Activated T-cell treated with anti-CD3 and anti-CD28 coated beads, Interleukin-2, amount 50 U/mL, for 72 hours (primary cell): Measurements from ENCODE around the gene DRC7. TPM values are rescaled to one million over a fixed set of nuclear protein-coding genes. Genes with fewer than 3 reads are reported as not detected.

Experiments
- ATAC-seq, 2 donors: fragments of 150-1000 bp; cut with Tn5 transposase; replicated peaks in 1 of 2; 2 replicates each; pipeline ENCODE4 v1.10.0; 2021; ENCODE audit warnings: moderate library complexity in 2 of 2, mild to moderate bottlenecking in 1 of 2
- DNase-seq, 2 donors: peaks; one replicate each; pipeline ENCODE4 v3.0.0; 2021 to 2022; ENCODE audit warnings: mixed read lengths in 1 of 2
- H3K27ac Mint-ChIP-seq: one replicate; pipeline ENCODE4 v1.8.0; 2022; ENCODE audit warnings: mild to moderate bottlenecking, moderate library complexity, mixed read lengths
- H3K27me3 Mint-ChIP-seq: one replicate; pipeline ENCODE4 v1.8.0; 2022; ENCODE audit warnings: low read depth, mixed read lengths
- H3K36me3 Mint-ChIP-seq, 2 donors: one replicate each; pipeline ENCODE4 v1.8.0; 2022; ENCODE audit warnings: mixed read lengths in 2 of 2, mild to moderate bottlenecking in 1 of 2; ENCODE audit not compliant: insufficient read depth in 2 of 2
- H3K4me1 Mint-ChIP-seq: one replicate; pipeline ENCODE4 v1.8.0; 2022; ENCODE audit warnings: low read depth, mixed read lengths
- H3K4me3 Mint-ChIP-seq, 2 donors: one replicate each; pipeline ENCODE4 v1.8.0; 2022; ENCODE audit warnings: mild to moderate bottlenecking in 2 of 2, mixed read lengths in 2 of 2, moderate library complexity in 2 of 2
- H3K9me3 Mint-ChIP-seq, 2 donors: one replicate each; pipeline ENCODE4 v1.8.0; 2022; ENCODE audit warnings: mixed read lengths in 2 of 2
- total RNA-seq, 2 donors: library from RNA; stranded (reverse); gene quantifications; one replicate each; pipeline ENCODE4 v1.2.3, GENCODE V29; 2022

DRC7 gene
- total RNA-seq, 2 donors from 2014 or later: 0.19 TPM; not detected in 1

DNA sequence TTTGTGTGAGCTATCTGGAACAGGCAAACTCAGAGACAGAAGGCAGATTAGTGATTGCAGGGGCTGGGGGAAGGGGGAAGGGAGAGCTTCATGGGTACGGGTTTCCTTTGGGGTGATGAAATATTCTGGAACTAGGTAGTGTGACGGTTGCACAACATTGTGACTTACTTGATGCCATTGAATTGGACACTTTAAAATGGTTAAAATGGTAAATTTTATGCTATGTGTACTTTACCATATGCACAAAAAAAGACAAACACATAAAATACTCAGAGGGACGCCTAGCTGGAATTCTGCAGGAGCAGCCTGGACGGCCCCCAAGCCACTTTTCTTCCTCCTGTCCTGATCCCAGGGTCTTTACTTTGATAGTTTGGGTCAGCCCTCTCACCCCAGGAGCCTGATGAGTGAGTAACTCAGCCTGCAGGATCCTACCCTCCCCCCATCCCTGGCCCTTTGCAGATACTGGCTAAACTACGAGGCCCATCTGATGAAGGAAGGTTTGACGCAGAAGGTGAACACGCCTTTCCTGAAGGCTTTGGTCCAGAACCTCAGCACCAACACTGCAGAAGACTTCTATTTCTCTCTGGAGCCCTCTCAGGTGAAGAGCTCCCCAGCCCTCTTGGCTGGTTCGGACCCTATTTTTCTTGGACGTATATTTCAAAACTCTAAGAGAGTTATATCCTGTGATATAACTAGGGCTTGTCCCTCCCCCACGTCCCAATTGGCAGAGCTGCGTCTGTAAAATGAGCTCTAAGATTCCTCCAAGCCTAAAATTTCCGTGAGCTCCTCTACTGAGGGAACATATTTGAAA, 18.7 kb upstream of the DRC7 start:
- Mint-ChIP-seq H3K9me3 (no peaks in the 10 kb centered on the region), H3K4me1 (no peaks in the 10 kb centered on the region), H3K36me3 (no peaks in the 10 kb centered on the region), H3K27me3 (peaks cover 6% of the 10 kb centered on the region), H3K27ac (no peak overlapping the region), H3K4me3 (no peak overlapping the region)
- ATAC-seq (no peak), DNase-seq (no peak)

DNA sequence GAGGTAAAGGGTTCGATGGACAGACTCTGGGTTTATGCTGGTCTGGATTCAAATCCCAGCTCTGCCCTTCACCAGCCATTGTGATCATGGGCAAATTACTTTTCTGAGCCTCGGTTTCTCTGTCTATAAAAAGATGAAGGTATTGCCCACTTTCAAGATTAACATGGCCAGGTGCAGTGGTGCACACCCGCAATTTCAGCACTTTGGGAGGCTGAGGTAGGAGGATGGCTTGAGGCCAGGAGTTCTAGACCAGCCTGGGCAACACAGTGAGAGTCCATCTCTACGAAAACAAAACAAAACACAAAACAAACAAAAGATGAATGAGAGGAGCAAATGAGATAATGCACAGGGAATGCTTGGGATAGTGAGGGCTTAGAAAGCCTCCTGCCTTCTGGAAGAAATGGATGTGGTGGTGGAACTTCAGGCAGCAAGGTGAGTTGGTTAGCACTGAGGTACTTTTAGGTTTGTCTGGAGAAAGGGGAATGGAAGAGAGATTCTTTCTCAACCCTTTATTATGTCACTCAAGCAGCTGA, 18.0 kb upstream of the DRC7 start:
- no peaks in the 10 kb centered on the region for H3K4me1 Mint-ChIP-seq

DNA sequence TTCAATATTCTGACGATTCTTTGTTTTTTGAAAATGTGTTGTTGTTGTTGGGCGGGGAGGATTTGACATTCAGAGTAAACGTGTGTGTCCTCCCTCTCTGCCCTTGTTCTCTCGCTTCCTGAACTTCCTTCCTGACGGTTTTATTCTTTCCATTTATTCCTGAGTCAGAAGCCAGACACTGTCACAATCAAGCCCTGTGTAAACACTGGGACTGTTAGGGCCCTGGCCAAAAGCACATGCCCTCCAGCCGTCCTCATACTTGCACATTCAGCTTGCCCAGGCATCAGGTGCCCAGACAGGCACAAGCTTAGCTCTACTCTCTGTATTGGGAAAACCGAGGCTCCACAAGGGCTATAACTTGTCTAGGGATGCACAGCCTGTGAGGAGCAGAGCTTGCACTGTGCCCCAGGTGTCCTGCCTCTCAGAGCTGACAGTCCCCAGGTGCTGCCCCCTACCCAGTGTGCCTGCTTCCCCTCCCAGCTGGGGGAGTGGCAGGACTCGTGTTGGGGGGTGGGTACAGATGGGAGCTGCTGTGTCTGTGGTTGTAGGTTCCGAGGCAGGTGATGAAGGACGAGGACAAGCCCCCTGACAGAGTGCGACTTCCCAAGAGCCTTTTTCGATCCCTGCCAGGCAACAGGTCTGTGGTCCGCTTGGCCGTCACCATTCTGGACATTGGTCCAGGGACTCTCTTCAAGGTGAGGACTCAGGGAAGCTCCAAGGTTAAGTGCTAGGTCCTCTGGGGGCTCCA, 16.8 kb upstream of the DRC7 start:
- H3K27ac Mint-ChIP-seq: no peak overlapping the region
- no peaks in the 10 kb centered on the region for H3K4me1 Mint-ChIP-seq
- no peak overlapping the region for H3K4me3 Mint-ChIP-seq
- H3K9me3 Mint-ChIP-seq: no peaks in the 10 kb centered on the region
- H3K27me3 Mint-ChIP-seq: peaks cover 6% of the 10 kb centered on the region
- ATAC-seq: no peak
- no peaks in the 10 kb centered on the region for H3K36me3 Mint-ChIP-seq
- no peak for DNase-seq

More for the DNA sequence above, 18.0 kb upstream of the DRC7 start:
- no peak for ATAC-seq
- H3K27ac Mint-ChIP-seq: no peak overlapping the region
- DNase-seq: no peak
- H3K36me3 Mint-ChIP-seq: no peaks in the 10 kb centered on the region
- H3K27me3 Mint-ChIP-seq: peaks cover 6% of the 10 kb centered on the region
- H3K4me3 Mint-ChIP-seq: no peak overlapping the region
- H3K9me3 Mint-ChIP-seq: no peaks in the 10 kb centered on the region

DNA sequence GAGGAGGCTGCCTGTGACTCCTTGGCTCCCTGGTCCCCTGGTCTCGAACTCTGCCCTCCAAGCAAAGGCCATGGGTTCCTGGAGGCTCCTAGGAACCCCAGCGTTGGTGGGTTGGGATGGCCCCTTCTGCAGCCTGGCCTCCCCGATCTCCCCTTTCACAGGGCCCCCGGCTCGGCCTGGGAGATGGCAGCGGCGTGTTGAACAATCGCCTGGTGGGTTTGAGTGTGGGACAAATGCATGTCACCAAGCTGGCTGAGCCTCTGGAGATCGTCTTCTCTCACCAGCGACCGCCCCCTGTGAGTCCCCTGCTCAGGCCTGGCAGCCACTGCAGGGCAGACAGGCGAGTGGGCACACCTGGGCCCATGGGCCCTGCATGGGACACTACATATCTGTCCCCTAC, 15.6 kb upstream of the DRC7 start:
- no peak for DNase-seq
- no peak overlapping the region for H3K27ac Mint-ChIP-seq
- H3K9me3 Mint-ChIP-seq: no peaks in the 10 kb centered on the region
- no peaks in the 10 kb centered on the region for H3K36me3 Mint-ChIP-seq
- H3K27me3 Mint-ChIP-seq: peaks cover under 1% of the 10 kb centered on the region
- no peak for ATAC-seq
- H3K4me1 Mint-ChIP-seq: no peaks in the 10 kb centered on the region
- H3K4me3 Mint-ChIP-seq: no peak overlapping the region

DNA sequence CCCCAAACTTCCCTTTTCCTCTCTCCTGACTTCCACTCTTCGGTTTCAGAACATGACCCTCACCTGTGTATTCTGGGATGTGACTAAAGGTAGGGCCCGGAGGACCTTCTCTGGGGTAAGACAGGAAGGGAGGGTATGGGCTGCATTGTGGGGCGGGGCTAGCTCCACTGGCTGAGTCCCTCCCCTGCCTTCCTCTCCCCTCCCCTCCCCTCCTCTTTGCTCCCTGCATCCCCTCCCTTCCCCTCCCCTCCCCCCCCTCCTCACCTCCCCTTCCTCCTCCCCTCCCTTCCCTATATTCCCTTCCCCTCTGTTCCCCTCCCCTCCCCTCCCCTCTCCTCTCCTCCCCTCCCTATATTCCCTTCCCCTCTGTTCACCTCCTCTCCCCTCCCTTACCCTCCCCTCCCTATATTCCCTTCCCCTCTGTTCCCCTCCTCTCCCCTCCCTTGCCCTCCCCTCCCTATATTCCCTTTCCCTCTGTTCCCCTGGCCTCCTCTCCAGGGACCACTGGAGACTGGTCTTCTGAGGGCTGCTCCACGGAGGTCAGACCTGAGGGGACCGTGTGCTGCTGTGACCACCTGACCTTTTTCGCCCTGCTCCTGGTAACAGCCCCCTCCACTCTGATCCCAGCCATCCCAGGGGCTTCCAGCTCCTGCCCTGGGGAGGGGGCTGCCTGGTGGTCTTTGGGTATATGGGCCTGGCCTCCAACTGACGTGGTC, 14.7 kb upstream of the DRC7 start:
- DNase-seq (no peak), ATAC-seq (no peak)
- H3K9me3 Mint-ChIP-seq: no peaks in the 10 kb centered on the region
- H3K27me3 Mint-ChIP-seq: no peaks in the 10 kb centered on the region
- no peaks in the 10 kb centered on the region for H3K4me1 Mint-ChIP-seq
- H3K36me3 Mint-ChIP-seq: no peaks in the 10 kb centered on the region
- H3K27ac Mint-ChIP-seq: no peak overlapping the region
- no peak overlapping the region for H3K4me3 Mint-ChIP-seq

DNA sequence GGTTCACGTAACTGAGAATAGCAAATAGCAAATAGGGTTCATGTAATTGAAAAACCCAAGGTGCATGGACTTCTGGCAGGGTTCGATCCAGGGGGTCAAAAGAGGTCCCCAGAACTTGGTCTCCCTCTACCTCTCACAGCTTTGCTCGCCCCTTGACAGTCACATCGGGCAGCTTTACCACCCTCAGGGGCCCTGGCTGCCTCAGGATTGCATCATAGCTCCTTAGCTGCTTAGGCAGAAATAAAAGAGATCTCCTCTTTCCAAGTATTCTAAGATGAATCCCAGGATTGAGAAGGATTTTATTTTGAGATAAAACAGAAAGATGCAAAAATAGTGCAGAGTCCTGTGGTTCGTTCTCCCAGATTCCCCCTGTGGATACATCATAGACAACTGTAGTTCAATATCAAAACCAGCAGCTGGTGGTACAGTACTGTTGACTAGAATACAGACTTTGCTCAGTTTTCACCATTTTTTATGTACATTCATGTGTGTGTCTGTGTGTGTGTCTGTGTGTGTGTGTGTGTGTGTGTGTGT, 13.7 kb upstream of the DRC7 start:
- no peak for ATAC-seq
- H3K4me3 Mint-ChIP-seq: no peak overlapping the region
- H3K4me1 Mint-ChIP-seq: no peaks in the 10 kb centered on the region
- no peak overlapping the region for H3K27ac Mint-ChIP-seq
- no peaks in the 10 kb centered on the region for H3K9me3 Mint-ChIP-seq
- no peak for DNase-seq
- no peaks in the 10 kb centered on the region for H3K27me3 Mint-ChIP-seq
- H3K36me3 Mint-ChIP-seq: no peaks in the 10 kb centered on the region

DNA sequence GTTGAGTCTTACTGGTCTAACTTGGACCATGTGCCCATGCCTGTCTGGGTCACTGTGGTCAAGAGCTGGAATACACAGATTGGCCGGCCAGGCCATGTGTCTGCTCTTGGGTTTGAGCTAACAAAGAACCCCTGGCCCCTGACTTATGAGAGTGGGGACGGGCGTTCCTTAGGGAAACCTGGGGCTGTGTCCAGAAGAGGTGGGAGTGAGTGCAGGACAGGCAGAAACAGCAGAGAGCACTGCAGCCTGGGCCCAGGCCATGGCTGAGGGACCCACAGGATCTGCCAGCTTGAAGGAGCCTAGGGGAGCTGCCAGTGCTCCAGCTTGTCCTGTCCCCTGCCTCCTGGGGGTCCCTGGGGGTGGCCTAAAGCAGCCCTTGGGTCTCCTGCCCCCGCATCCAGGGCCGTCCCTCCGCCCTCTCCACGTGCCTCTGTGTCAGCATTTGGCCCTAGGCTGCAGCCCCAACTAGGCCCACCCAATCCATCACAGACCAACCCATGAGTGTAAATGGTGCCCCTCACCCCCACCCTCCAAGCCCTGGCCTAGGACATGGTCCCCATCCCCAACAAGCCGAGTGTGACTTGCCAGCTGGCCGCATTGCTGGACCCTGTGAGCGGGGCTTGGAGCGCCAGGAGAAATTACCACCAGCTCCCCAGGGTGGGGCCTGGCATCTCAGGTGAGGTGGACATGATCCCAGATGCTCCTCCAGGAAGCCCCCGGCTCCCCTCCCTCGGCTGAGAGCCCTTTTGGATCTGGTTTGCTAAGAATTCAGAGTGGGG, 12.5 kb upstream of the DRC7 start:
- Mint-ChIP-seq H3K27ac (no peak overlapping the region), H3K9me3 (no peaks in the 10 kb centered on the region), H3K4me1 (no peaks in the 10 kb centered on the region), H3K27me3 (no peaks in the 10 kb centered on the region), H3K4me3 (no peak overlapping the region), H3K36me3 (no peaks in the 10 kb centered on the region)
- ATAC-seq (no peak), DNase-seq (no peak)

DNA sequence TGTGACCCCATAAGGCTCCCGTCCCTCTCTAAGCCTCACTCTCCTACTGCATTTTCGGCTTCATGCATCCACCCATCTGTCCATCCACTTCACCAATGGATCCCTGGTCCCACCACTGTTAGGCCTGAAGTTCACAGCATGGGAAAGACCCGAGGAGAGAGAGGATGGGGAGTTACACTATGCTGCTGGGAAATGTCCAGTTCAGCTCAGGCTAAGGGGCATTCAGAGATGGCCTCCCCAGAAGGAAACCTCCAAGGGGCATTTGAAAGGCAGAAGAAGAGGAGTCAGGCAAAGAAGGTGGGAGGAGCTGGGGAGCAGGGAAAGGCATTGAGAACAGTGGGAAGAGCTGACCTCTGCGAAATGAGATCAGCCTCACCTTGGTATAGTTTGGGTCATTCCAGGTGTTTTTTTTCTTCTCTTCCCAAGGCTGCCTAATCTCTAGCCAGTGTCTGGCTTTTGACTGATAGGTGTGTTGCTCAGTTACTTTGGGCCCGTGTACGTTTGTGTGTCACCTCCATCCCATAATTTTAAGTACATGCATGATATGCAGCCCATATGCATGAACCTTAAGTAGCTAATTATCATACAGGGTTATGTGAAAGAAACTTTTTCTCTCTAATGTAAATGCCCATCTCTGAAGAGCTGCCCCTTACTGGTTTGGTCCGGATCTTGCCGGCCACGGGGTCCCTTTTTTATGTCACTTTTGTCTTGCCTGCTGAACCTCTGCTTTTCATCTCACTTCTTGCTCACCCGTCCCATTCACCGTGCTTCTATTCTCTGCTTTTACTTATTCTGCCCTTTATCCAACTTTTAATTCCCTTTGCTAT, 11.6 kb upstream of the DRC7 start:
- H3K27ac Mint-ChIP-seq: no peak overlapping the region
- H3K4me3 Mint-ChIP-seq: no peak overlapping the region
- no peaks in the 10 kb centered on the region for H3K9me3 Mint-ChIP-seq
- no peaks in the 10 kb centered on the region for H3K4me1 Mint-ChIP-seq
- DNase-seq (no peak), ATAC-seq (no peak)
- H3K27me3 Mint-ChIP-seq: no peaks in the 10 kb centered on the region
- no peaks in the 10 kb centered on the region for H3K36me3 Mint-ChIP-seq

DNA sequence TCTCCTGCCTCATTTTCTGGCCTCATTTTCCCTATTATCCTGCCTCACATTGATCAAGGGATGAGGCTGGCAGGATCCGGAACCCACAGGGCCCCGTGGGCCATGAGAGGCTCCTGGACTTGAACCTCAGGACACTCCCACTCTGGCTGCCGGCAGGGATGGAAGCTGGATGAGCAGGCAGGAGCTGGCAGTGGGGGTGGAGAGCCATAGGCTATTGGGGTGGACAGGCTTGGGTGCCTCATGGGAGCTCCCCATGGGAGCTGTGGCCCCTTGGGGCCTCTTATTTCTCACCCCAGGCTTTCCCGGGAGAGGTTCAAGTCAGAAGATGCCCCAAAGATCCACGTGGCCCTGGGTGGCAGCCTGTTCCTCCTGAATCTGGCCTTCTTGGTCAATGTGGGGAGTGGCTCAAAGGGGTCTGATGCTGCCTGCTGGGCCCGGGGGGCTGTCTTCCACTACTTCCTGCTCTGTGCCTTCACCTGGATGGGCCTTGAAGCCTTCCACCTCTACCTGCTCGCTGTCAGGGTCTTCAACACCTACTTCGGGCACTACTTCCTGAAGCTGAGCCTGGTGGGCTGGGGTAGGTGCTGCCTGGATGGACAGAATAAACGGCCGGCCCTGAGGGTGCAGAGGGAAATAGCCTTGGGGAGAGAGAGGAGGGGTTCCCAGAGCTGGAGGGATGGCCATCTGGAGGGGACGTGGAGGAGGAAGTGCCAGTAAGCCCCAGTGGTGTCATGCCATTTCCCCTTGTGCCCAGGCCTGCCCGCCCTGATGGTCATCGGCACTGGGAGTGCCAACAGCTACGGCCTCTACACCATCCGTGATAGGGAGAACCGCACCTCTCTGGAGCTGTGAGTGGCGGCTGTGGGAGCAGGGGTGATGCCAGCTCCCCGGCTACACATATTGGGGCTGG, 10.7 kb upstream of the DRC7 start:
- Mint-ChIP-seq H3K4me1 (peaks cover under 1% of the 10 kb centered on the region), H3K27me3 (no peaks in the 10 kb centered on the region), H3K36me3 (no peaks in the 10 kb centered on the region), H3K27ac (no peak overlapping the region), H3K4me3 (no peak overlapping the region), H3K9me3 (no peaks in the 10 kb centered on the region)
- DNase-seq (no peak), ATAC-seq (no peak)

DNA sequence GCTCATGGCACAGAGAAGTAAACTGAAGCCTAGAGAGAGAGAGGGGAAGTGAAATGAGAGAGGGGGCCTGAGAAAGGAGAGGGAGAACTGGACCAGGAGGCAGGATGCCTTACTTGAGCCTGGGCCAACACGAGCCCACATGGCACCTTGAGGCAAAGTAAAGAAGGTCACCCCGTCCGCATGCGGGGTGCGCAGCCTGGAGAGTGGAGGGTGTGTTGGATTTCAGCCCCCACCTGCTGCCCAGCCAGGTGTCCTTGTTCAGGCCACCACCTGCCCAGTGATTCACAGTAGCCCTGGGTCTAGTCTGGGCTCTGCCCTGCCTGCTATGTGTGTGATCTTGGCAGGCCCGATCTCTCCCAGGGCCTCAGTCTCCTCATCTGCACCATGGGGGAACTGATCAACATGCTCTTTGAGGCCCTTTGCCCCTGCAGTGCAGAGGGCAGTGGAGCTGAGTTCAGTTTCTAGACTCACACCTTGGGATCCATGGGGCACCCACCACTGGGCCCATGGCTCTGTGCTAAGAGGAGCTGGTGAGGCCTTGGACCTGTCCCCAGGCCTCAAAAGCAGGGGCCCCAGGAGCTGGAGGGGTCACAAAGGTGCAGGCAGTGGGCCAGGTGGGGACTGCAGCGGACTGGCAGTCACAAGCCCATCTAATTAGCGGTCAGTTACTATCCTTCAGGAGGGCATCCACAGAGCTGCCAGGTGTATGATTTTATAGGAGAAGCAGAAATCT, 9.8 kb upstream of the DRC7 start:
- H3K36me3 Mint-ChIP-seq: no peaks in the 10 kb centered on the region
- no peak overlapping the region for H3K27ac Mint-ChIP-seq
- peaks cover 10% of the 10 kb centered on the region for H3K4me1 Mint-ChIP-seq
- no peaks in the 10 kb centered on the region for H3K27me3 Mint-ChIP-seq
- ATAC-seq (no peak), DNase-seq (no peak)
- H3K4me3 Mint-ChIP-seq: no peak overlapping the region
- H3K9me3 Mint-ChIP-seq: no peaks in the 10 kb centered on the region

DNA sequence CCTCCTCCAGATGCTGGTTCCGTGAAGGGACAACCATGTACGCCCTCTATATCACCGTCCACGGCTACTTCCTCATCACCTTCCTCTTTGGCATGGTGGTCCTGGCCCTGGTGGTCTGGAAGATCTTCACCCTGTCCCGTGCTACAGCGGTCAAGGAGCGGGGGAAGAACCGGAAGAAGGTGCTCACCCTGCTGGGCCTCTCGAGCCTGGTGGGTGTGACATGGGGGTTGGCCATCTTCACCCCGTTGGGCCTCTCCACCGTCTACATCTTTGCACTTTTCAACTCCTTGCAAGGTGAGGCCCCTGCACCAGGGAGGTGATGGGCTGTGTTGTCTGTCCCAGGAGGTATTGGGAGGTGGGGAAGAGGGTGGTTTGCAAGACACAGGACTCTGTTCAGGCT, 9.0 kb upstream of the DRC7 start:
- DNase-seq (no peak), ATAC-seq (no peak)
- no peaks in the 10 kb centered on the region for H3K36me3 Mint-ChIP-seq
- no peaks in the 10 kb centered on the region for H3K9me3 Mint-ChIP-seq
- H3K4me1 Mint-ChIP-seq: peaks cover 18% of the 10 kb centered on the region
- no peak overlapping the region for H3K27ac Mint-ChIP-seq
- no peaks in the 10 kb centered on the region for H3K27me3 Mint-ChIP-seq
- no peak overlapping the region for H3K4me3 Mint-ChIP-seq
